HG02610 (cell line): ENCODE results near the gene ROCK2.

ENCODE experiments used
- ATAC-seq: cut with Tn5 transposase; IDR thresholded peaks from one replicate; pipeline ENCODE4 v1.9.1; 2021; ENCODE audit warnings: mild to moderate bottlenecking, moderate library complexity; ENCODE audit not compliant: unreplicated experiment

Gene ROCK2

DNA sequence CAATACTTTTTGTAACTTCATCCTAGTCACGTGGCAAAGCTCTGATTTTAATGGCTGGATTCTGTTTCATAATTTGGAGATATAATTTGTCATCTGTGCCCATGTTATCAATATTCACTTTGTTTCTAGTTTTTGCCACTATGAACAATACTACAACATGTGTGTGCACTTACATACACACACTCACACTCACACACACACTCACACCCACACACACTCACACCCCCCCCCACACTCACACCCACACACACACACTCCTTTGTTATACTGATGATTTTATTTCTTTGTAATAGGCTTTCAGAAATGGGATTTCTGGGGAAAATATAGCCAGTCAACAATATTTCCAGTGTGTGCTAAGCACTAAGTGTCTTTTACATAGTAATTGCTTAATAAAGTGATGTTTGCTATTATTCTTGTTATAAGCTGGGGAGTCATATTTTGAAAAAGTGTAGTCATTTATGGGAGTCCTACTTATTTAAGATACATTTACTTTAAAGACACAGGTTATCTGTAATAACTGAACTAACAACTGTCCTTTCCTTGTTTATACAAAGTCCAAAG, 22.8 kb upstream of the ROCK2 start:
- ATAC-seq: no peak

DNA sequence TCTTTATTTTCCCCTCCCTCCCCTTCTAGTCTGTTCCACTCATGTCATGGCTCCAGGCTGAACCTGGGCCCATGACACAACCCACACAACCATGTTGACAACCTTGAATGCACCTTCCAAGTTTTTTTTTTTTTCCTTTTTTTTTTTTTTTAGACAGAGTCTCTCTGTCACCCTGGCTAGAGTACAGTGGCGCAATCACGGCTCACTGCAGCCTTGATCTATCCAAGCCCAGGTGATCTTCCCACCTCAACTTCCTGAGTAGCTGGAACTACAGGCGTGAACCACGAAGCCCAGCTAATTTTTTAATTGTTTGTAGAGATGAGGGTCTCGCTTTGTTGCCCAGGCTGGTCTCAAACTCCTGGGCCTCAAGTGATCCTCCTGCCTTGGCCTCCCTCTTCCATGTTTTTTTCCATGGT, 21.9 kb upstream of the ROCK2 start:
- ATAC-seq: no peak

DNA sequence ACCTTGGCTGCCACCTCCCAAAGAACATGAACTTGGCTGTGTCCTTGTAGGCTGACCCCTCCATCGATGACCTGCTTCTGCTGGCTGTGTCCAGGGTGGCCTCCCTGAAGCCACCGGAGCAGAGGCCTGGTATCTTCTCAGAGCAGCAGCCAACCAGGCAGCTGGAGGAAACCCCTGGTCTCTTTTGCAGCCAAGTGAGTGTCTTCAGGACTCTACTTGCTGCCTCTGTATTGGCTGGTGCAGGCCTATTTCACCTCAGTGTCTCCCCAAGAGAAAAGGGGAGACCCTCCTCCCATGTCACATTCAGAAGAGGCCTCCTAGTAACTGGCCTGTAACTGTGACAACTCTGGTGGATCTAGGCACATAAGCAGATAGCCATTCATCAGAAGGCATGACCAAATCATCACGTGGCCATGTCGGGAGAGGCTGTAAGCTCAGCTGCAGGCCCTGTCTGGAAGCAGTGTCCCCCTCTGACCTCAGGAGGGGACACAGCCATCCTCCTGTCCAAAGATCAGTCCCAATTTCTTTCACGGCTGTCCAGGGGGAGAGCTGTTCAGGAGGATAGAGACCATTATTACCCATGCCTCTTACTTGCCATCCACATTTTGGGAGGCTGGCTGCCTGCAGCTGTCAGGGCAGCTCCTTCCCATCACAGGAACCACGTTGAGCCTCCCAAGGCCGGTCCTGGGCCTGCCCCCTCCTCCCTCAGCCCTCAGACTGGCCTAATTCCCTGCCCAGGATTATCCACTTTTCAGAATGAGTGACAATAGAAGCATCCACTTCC, 20.9 kb upstream of the ROCK2 start:
- no peak for ATAC-seq

DNA sequence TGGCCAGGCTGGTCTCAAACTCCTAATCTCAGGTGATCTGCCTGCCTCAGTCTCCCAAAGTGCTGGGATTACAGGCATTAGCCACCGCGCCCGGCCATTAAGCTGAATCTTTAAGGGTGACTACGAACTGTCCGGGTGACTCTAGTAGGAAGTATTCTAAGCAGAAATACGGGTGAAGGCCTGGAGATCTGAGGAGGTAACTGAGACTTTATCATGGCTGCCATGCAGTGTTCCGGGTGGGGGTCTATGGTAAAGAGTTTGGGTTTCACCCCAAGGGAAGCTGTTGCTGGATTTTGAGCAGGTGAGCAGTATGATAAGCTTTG, 20.1 kb upstream of the ROCK2 start:
- ATAC-seq: no peak

DNA sequence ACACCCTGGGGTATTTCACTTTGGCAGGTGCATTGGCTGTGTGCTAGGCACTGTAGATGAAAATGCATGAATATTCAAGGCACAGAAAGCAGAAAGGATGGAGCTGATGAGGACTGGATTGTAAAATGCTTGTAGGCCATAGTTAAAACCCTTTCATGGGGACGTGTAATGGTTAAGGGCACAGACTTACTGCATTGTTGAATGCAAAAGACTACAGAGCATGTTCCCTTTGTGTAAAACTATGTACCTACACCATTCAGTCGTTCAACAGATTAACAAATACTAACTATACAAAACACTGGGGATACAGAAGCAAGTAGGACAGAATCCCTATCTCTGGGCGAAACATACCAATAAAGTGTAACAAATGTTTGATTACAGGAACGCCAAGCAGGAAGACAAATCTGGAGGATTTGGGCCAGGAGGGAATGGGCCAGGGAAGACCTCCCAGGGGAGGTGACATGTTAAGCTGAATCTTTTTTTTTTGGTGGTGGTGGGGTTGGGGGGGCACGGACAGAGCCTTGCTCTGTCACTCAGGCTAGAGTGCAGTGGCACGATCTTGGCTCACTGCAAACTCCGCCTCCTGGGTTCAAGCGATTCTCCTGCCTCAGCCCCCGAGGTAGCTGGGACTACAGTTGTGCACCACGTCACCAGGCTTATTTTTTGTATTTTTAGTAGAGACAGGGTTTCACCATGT, 19.6 kb upstream of the ROCK2 start:
- no peak for ATAC-seq

DNA sequence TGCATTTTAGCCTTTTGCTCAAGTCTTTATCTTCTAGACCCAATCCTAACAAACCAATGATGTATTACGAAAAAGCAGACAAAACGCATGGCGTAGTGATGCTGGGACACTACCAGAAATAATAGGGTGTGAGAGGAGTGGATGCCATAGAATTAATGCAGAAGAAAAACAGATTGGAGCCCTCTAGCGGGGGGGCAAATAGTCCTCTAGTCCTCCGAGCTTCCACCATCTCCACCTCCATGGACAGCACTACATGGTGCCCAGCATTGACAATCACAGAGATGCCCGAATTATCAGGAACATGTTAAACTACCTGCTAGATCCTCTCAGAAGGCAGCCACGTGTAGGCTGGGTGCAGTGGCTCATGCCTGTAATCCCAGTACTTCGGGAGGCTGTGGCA, 15.4 kb upstream of the ROCK2 start:
- no peak for ATAC-seq

DNA sequence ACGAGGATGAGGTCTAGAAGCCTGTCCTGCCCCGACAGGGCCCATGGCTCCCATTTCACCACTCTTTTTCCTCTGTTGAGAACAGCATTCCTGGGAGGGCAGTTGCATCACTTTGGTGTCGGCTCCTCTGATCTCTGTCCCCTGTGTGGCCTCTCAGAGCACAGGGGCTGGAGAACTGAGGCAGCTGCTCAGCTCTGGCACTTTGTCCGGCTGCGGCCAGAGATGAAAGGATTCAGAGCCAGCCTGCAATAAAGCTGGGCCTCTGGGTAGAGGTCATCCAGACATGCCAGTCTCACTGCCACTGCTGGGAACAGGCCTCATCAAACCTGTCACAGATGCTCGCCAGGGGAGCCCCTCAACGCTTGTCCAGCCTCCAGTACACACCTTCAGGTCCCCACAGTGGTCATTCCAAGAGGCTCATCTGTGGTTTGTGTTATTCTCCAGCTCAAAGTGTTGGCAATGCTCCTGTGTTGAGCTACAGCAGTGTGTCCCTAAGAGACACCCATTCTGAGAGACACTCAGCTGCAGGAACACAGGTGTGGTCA, 13.1 kb upstream of the ROCK2 start:
- no peak for ATAC-seq

DNA sequence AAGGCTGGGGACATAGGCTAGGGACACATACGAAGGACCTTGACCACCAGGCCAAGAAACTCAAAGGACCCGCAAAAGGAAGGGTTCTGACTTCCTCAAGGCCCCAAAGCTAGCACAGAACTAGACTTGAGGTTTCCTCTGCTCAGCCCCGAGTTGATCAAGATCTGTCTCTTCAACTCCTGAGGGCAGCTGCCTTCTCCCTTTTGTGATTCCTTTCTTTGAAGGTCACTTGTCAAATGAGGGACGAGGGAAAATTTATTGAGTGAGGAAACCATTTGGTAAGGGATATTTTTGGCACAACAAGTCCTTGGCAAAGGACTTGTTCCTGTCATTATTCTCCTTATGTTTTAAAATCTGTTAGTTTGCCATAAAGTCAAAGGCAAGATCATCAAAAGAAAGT, 12.3 kb upstream of the ROCK2 start:
- ATAC-seq: no peak

DNA sequence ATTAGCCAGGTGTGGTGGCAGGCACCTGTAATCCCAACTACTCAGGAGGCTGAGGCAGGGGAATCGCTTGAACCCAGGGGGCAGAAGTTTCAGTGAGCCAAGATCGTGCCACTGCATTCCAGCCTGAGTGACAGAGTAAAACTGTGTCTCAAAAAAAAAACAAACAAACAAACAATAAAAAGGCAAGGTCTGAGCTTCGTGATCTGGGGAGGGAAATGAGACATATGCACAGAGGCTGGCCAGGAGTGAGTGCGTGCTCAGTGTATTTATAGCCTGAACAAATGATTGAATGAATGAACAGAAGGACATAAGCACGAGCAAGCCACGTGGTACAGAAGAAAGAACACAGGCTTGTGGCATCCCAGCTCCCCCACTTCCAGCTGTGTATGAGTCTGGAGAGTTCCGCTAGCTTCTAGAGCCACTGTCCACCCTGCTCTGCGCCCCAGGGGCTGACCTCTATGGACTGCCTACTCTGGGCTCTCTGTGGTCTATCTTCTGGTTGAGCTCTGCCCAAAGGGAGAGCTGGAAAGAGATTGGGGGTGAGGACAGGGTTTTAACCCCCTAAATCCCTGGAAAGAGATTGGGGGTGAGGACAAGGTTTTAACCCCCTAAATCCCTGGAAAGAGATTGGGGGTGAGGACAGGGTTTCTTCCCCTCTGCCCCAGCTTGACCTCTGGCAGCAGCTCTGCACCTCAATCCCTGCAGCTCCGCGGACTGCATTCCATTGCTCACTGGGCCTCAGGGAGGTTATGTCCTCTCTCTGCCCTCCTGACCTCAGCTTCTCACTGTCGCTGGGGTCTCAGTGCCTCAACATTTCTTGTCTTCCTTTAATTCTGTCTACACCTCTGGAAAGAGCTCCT, 11.0 kb upstream of the ROCK2 start:
- no peak for ATAC-seq

DNA sequence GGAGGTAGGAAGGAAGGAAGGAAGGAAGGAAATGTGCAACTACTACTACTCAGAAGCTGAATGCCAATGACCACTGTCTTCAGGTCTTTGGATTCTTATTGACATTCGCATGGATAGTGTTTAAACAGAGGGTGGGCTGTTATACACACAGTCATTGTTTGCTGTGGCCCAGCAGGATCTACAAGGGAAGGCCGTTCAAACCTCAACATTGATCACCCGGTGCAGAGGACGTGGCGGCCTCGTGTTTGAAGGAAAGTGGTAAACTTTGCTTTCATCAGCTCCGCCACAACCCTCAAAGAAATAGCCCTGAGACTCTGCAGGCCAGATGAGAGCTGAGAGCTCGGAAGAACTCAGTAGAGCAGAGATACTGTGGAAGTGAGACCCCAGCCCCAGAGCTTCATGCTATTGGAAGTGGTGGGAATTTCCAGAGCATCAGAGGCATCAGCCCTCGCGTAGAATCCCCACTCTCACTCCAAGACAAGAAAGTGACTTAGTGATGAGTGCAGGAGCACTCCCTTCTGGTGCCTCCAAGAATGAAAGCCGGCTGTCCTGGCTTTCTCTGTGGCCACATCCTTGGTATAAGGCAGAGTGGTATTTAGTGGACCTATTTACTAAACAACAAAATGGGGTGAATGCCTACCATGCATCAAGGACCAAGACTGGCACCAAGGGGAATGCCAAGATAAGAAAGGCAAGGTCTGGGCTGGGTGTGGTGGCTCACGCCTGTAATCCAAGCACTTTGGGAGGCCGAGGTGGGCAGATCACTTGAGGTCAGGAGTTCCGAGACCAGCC, 10.1 kb upstream of the ROCK2 start:
- no peak for ATAC-seq

DNA sequence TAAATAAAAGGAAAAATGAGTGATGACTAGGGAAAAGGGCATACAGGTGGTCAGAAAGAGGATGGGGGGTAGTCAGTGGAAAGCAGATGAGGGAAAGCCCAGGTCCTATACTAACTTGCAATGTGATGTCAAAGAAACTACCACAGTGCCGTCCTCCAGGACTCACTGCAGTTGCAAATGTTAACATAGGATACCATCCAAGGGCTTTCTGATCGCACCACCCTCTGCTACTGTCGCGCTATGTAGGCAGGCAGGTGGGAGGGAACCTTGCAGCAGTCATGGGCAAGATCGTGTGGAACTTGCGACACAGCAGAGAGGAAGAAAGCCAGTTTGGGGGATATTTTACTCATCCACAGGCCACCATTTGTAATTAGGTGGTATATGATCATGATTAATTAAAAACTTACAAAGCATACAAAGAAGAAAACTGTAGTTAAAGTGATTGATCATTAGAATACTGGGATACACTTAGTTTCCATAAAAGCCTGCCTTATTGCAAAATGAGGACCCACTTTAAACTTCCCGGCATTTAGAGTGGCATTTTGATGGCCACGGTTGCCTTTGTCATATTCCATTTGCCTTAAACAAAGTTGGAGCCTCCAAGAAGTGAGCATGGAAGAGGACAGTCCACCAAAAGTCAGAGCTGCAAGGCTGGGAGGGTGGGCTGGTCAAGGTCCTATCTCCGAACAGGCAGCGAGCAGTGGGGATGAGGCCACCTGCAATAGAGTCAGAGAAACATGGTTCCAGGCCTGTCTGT, 8.5 kb upstream of the ROCK2 start:
- no peak for ATAC-seq

DNA sequence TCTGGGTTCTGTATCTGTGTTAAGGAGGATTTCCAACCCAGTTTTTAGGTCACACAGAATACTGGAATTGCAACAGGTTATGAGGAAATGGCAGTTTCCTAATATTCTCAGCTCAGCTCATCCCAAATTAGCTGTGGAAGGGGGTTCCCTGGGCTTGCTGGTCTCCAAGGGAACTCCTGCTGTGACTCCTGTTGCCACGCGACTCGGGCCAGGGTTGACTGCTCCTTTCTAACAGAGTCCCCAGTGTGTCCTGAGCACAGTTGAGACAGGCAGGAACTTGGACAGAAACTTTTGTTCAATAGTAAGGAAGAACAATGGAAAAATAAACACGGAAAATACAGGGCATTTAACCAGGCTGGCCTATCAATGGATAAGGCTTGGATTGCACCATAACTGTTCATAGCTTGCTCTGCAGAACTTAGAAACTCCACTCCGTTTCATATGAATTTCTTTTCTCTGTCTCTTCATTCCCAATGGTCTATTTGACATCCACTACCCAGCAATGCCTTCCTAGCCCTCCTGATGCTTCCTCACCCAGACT, 3.8 kb upstream of the ROCK2 start:
- no peak for ATAC-seq

DNA sequence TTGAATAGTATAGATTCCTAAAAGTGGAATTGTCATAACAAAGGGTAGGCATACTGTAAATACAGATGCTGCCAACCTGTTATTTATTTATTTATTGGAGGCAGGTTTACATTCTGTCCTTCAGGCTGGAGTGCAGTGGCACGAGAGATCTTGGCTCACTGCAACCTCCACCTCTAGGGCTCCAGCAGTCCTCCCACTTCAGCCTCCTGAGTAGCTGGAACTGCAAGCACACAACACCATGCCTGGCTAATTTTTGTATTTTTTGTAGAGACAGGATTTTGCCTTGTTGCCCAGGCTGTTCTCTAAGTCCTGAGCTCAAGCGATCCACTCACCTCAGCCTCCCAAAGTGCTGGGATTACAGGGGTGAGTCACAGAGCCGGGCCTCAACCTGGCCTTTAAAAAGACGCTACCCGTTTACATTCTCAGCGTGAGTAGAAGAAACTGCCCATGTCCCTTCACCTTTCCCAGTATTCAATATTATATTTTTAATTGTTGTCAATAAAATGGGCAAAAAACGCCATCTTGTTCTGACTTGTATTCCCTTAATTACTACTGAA, 3.0 kb upstream of the ROCK2 start:
- ATAC-seq: no peak

DNA sequence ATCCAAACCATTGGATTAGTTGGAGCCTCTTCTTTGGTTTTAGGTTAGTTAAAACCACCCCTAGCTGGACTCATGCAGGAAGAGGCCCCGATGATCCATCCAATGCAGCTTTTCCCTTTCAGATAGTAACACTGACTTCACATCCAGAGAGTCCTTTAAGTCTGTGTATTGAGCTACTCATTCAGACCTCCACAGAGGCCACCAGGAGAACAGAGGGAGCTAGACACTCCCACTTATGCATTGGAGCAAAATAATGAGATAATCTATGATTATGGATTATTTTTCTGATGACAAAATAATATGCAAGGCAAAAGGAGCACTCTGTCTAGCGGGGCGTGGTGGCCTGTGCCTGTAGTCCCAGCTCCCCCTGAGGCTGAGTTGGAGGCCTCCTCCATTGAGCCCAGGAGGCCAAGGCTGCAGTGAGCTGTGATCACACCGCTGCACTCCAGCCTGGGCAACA, 1.6 kb upstream of the ROCK2 start:
- ATAC-seq: no peak

DNA sequence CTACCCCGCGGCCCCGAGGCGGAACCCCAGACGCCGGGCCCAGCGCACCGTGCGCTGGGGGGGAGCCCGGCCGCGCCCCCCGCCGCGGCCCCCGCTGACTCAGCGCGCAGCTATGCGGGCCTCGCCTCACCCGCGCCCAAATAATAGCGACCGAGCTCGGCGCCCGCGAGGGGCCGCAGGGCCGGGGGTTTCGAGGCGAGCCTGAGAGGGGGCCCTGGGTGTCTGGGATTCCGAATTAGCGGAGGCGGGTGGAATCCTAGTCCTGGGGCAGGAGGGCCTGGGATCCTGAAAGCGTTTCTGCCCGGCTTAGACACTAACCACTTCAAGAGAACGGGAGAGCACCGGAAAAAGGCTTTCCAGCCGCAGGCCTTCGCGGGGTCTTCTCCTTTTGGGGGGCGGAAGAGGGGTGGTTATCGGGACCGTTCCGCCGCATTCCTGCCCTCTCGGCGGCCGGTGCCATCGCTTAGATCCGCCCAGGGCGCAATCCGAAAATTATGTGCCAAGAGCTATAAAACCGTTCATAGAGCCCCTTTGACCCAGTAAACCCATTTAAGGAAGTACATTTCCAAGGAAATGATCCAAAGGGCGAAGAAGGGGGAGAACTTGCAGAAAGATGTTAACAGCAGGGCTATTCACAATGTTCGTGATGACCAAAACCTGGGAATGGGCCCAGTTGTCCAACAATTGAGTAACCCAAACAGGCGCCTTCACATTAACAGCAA, 681 bp upstream of the ROCK2 start:
- ATAC-seq: no peak

DNA sequence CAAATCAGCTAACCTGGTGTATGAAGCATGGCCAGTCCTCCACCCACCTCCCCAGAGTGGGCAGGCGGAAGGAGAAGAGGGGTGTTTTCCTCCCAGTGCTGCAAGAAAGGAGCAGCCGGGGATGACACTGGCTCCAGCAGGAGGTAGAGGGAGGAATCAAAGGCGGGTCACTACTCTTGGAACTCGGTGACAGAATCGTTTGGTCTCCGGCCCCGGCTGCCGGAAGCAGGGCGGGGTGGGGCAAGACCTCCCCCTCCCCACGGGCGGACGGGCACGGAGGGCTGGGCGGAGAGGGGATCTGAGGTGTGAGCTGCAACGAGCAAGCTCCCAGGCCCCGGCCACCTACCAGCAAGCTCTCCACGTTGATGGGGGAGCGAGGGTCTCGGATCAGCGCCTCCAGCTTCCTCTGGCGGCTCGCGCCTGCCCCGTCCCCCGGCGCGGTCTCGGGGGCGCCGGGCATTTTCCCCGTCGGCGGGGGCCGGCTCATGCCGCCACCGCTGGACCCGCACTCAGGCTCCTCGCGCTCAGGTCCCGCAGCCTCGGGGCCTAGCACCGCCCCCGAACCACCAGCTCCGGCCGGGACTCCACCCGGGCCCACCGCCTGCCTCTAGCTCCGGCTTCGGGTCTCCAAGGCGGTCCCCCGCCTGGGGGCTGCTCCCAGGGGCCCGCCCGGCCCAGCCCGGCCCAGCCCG, 640 bp downstream of the ROCK2 start:
- ATAC-seq: peak; percentile 25

DNA sequence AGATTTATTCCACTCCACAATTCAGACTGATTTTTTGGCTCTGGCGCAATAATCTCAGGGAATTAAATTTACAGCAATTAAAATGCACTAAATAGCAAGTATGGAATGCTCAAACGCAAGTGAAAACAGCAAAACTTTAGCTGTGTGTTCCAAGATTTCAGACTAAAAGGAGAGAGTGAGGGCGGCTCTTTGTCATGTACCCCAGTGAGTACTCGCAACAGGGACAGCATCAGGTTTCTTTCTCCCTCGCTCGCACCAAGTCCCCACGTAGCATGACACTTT, 1.1 kb downstream of the ROCK2 start:
- peak; percentile 20 for ATAC-seq
